Measurements from ENCODE around the gene POLD4.

DNA sequence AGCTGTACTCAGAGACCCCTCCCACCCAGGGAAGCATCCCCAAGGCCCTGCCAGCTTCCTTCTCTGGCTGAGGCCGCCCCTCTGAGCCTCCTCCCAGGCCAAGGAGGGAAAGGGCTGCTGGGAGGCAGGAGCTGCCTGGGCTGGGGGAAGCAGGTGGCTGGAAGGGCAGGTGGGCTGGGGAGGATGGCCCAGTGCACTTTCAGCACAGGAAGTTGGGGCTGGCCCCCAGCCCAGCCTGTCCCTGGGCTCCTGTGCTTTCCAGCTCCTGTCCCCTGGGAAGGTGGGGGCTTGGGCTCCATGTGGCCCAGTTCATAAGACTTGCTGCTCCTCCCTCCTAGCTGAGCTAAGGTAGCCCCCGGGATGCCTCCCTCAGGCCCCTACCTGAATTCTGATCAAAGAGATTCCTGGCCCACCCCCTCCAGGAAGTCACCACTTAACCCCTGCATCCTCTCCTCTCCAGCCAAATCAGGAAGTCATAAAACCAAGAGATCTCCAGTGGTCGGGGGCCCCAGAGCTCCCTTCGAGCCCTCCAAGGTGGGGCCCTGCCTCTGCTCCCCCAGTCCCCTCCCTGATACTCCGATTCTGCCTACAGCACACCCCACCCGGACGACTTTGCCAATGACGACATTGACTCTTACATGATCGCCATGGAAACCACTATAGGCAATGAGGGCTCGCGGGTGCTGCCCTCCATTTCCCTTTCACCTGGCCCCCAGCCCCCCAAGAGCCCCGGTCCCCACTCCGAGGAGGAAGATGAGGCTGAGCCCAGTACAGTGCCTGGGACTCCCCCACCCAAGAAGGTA, 43.4 kb upstream of the POLD4 start:
- TF ChIP-seq, protein P1, sequence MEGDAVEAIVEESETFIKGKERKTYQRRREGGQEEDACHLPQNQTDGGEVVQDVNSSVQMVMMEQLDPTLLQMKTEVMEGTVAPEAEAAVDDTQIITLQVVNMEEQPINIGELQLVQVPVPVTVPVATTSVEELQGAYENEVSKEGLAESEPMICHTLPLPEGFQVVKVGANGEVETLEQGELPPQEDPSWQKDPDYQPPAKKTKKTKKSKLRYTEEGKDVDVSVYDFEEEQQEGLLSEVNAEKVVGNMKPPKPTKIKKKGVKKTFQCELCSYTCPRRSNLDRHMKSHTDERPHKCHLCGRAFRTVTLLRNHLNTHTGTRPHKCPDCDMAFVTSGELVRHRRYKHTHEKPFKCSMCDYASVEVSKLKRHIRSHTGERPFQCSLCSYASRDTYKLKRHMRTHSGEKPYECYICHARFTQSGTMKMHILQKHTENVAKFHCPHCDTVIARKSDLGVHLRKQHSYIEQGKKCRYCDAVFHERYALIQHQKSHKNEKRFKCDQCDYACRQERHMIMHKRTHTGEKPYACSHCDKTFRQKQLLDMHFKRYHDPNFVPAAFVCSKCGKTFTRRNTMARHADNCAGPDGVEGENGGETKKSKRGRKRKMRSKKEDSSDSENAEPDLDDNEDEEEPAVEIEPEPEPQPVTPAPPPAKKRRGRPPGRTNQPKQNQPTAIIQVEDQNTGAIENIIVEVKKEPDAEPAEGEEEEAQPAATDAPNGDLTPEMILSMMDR (IDR thresholded peaks at IDR 0.05) = no peak
- no peak for TF ChIP-seq POLR2AphosphoS5 (IDR thresholded peaks at IDR 0.05)
